Activated CD4-positive, alpha-beta T cell treated with anti-CD3 and anti-CD28 coated beads, Interleukin-2, amount 10 ng/mL, durations not matched to agents 7 days and 5 days (primary cell): Measurements from ENCODE around the gene TBC1D19. TPM values are rescaled to one million over a fixed set of nuclear protein-coding genes. Genes with fewer than 3 reads are reported as not detected.

Source experiments
- CTCF ChIA-PET: fragments of 350-600 bp; sonication (Branson Sonifier 250); formaldehyde crosslinking; loops from one replicate; lab custom pipeline; 2021; ENCODE audit warnings: antibody characterized with exemption; lab: Charles Lee
- POLR2A ChIA-PET: fragments of 350-600 bp; sonication (Branson Sonifier 250); formaldehyde crosslinking; loops from one replicate; lab custom pipeline; 2021; ENCODE audit warnings: antibody characterized with exemption; lab: Charles Lee
- DNase-seq: peaks from one replicate; pipeline ENCODE4 v3.0.0-alpha.2; 2020
- H3K27ac Mint-ChIP-seq: one replicate; pipeline ENCODE4 v1.8.0; 2021; ENCODE audit warnings: mild to moderate bottlenecking, moderate library complexity, mixed read lengths
- H3K27me3 Mint-ChIP-seq: one replicate; pipeline ENCODE4 v1.8.0; 2021; ENCODE audit warnings: mixed read lengths
- H3K36me3 Mint-ChIP-seq: one replicate; pipeline ENCODE4 v1.8.0; 2021; ENCODE audit warnings: low read depth, mixed read lengths
- H3K4me1 Mint-ChIP-seq: one replicate; pipeline ENCODE4 v1.8.0; 2021; ENCODE audit warnings: mixed read lengths
- H3K4me3 Mint-ChIP-seq: one replicate; pipeline ENCODE4 v1.8.0; 2021; ENCODE audit warnings: mild to moderate bottlenecking, moderate library complexity, mixed read lengths
- H3K9me3 Mint-ChIP-seq: one replicate; pipeline ENCODE4 v1.8.0; 2021; ENCODE audit warnings: mixed read lengths
- total RNA-seq, 2 experiments: library from RNA; stranded (reverse); gene quantifications; one replicate each; pipeline ENCODE4 v1.2.3, GENCODE V29; 2021

The TBC1D19 gene
- total RNA-seq, 2 experiments from 2014 or later: 4.4 to 5.2 TPM

GRCh38 chr4:26753617-26754016 lies 169.7 kb downstream of the TBC1D19 start:
- Mint-ChIP-seq H3K9me3 (no peaks in the 10 kb centered on the region), H3K36me3 (peaks cover 3% of the 10 kb centered on the region), H3K27me3 (no peaks in the 10 kb centered on the region), H3K27ac (no peak overlapping the region), H3K4me3 (no peak overlapping the region), H3K4me1 (peaks cover 2% of the 10 kb centered on the region)
- no peak for DNase-seq
- POLR2A ChIA-PET: no interaction called here
- CTCF ChIA-PET: no interaction called here

GRCh38 chr4:26757751-26758150 lies 173.9 kb downstream of the TBC1D19 start:
- no peaks in the 10 kb centered on the region for H3K9me3 Mint-ChIP-seq
- ChIA-PET CTCF (no interaction called here), POLR2A (interaction anchor here (0.6 kb wide), 1 partner anchor 28 kb away, joined by 5 read pairs; no protein-coding TSS in a partner anchor)
- H3K4me1 Mint-ChIP-seq: peaks cover 4% of the 10 kb centered on the region
- H3K4me3 Mint-ChIP-seq: no peak overlapping the region
- DNase-seq: no peak
- no peak overlapping the region for H3K27ac Mint-ChIP-seq
- no peaks in the 10 kb centered on the region for H3K36me3 Mint-ChIP-seq
- no peaks in the 10 kb centered on the region for H3K27me3 Mint-ChIP-seq

GRCh38 chr4:26758899-26759298 lies 175.0 kb downstream of the TBC1D19 start:
- Mint-ChIP-seq H3K9me3 (no peaks in the 10 kb centered on the region), H3K27me3 (no peaks in the 10 kb centered on the region), H3K36me3 (no peaks in the 10 kb centered on the region), H3K4me1 (peaks cover 4% of the 10 kb centered on the region), H3K4me3 (no peak overlapping the region), H3K27ac (no peak overlapping the region)
- DNase-seq: no peak
- CTCF ChIA-PET: interaction anchor here (1.1 kb wide), 1 partner anchor 12 kb away, joined by 4 read pairs; no protein-coding TSS in a partner anchor
- POLR2A ChIA-PET: no interaction called here

- Mint-ChIP-seq H3K36me3 (peaks cover 3% of the 10 kb centered on the region), H3K27ac (no peak overlapping the region)
- POLR2A ChIA-PET: no interaction called here
Observed at GRCh38 chr4:26762650-26763049, 178.8 kb downstream of the TBC1D19 start.

GRCh38 chr4:26763063-26763462 lies 179.2 kb downstream of the TBC1D19 start:
- Mint-ChIP-seq H3K27me3 (no peaks in the 10 kb centered on the region), H3K4me1 (peaks cover 4% of the 10 kb centered on the region), H3K4me3 (no peak overlapping the region), H3K27ac (no peak overlapping the region), H3K9me3 (no peaks in the 10 kb centered on the region), H3K36me3 (peaks cover 3% of the 10 kb centered on the region)
- CTCF ChIA-PET: interaction anchor here (0.6 kb wide), 1 partner anchor 1266 kb away, joined by 5 read pairs; no protein-coding TSS in a partner anchor
- no peak for DNase-seq
- POLR2A ChIA-PET: no interaction called here

More at GRCh38 chr4:26762650-26763049, 178.8 kb downstream of the TBC1D19 start:
- no peaks in the 10 kb centered on the region for H3K27me3 Mint-ChIP-seq
- no peaks in the 10 kb centered on the region for H3K9me3 Mint-ChIP-seq
- H3K4me3 Mint-ChIP-seq: no peak overlapping the region
- H3K4me1 Mint-ChIP-seq: peaks cover 4% of the 10 kb centered on the region
- DNase-seq: no peak
- CTCF ChIA-PET: no interaction called here

- Mint-ChIP-seq H3K27me3 (no peaks in the 10 kb centered on the region), H3K36me3 (peaks cover 3% of the 10 kb centered on the region), H3K4me1 (peaks cover 4% of the 10 kb centered on the region), H3K4me3 (no peak overlapping the region), H3K27ac (no peak overlapping the region), H3K9me3 (no peaks in the 10 kb centered on the region)
- ChIA-PET CTCF (interaction anchor here (0.6 kb wide), 1 partner anchor 1266 kb away, joined by 5 read pairs; no protein-coding TSS in a partner anchor), POLR2A (no interaction called here)
- DNase-seq: no peak
Observed at GRCh38 chr4:26763648-26764047, 179.8 kb downstream of the TBC1D19 start.

- CTCF ChIA-PET: no interaction called here
- H3K27ac Mint-ChIP-seq: no peak overlapping the region
- H3K27me3 Mint-ChIP-seq: no peaks in the 10 kb centered on the region
- POLR2A ChIA-PET: no interaction called here
- H3K9me3 Mint-ChIP-seq: no peaks in the 10 kb centered on the region
- peaks cover 3% of the 10 kb centered on the region for H3K36me3 Mint-ChIP-seq
- H3K4me3 Mint-ChIP-seq: no peak overlapping the region
- H3K4me1 Mint-ChIP-seq: peaks cover 4% of the 10 kb centered on the region
- DNase-seq: no peak
Observed at GRCh38 chr4:26764231-26764630, 180.3 kb downstream of the TBC1D19 start.

- H3K4me1 Mint-ChIP-seq: peaks cover 4% of the 10 kb centered on the region
- no peak overlapping the region for H3K4me3 Mint-ChIP-seq
- no peak overlapping the region for H3K27ac Mint-ChIP-seq
- ChIA-PET POLR2A (no interaction called here), CTCF (no interaction called here)
- H3K27me3 Mint-ChIP-seq: no peaks in the 10 kb centered on the region
- no peaks in the 10 kb centered on the region for H3K9me3 Mint-ChIP-seq
- no peak for DNase-seq
- peaks cover 5% of the 10 kb centered on the region for H3K36me3 Mint-ChIP-seq
Observed at GRCh38 chr4:26765515-26765914, 181.6 kb downstream of the TBC1D19 start.

GRCh38 chr4:26766141-26766540 lies 182.3 kb downstream of the TBC1D19 start:
- CTCF ChIA-PET: no interaction called here
- no peak overlapping the region for H3K27ac Mint-ChIP-seq
- H3K9me3 Mint-ChIP-seq: no peaks in the 10 kb centered on the region
- POLR2A ChIA-PET: no interaction called here
- H3K36me3 Mint-ChIP-seq: peaks cover 5% of the 10 kb centered on the region
- no peaks in the 10 kb centered on the region for H3K27me3 Mint-ChIP-seq
- peaks cover 4% of the 10 kb centered on the region for H3K4me1 Mint-ChIP-seq
- no peak for DNase-seq
- H3K4me3 Mint-ChIP-seq: no peak overlapping the region

GRCh38 chr4:26772096-26772873 lies 188.4 kb downstream of the TBC1D19 start:
- Mint-ChIP-seq H3K4me3 (no peak overlapping the region), H3K9me3 (no peaks in the 10 kb centered on the region), H3K36me3 (peaks cover 4% of the 10 kb centered on the region), H3K4me1 (no peaks in the 10 kb centered on the region), H3K27ac (no peak overlapping the region), H3K27me3 (no peaks in the 10 kb centered on the region)
- no peak for DNase-seq
- ChIA-PET CTCF (no interaction called here), POLR2A (no interaction called here)

GRCh38 chr4:26779224-26779623 lies 195.3 kb downstream of the TBC1D19 start:
- ChIA-PET POLR2A (no interaction called here), CTCF (no interaction called here)
- Mint-ChIP-seq H3K4me3 (no peak overlapping the region), H3K36me3 (no peaks in the 10 kb centered on the region), H3K4me1 (peaks cover 2% of the 10 kb centered on the region), H3K27me3 (no peaks in the 10 kb centered on the region), H3K9me3 (no peaks in the 10 kb centered on the region), H3K27ac (no peak overlapping the region)
- no peak for DNase-seq

GRCh38 chr4:26779674-26780073 lies 195.8 kb downstream of the TBC1D19 start:
- no peak for DNase-seq
- ChIA-PET POLR2A (no interaction called here), CTCF (interaction anchor here (0.7 kb wide), 1 partner anchor 899 kb away, joined by 3 read pairs; no protein-coding TSS in a partner anchor)
- peaks cover 2% of the 10 kb centered on the region for H3K4me1 Mint-ChIP-seq
- H3K27me3 Mint-ChIP-seq: no peaks in the 10 kb centered on the region
- no peak overlapping the region for H3K27ac Mint-ChIP-seq
- H3K36me3 Mint-ChIP-seq: no peaks in the 10 kb centered on the region
- H3K9me3 Mint-ChIP-seq: no peaks in the 10 kb centered on the region
- H3K4me3 Mint-ChIP-seq: no peak overlapping the region

GRCh38 chr4:26780539-26780938 lies 196.7 kb downstream of the TBC1D19 start:
- Mint-ChIP-seq H3K27ac (no peak overlapping the region), H3K4me3 (no peak overlapping the region)

More at GRCh38 chr4:26780539-26780938, 196.7 kb downstream of the TBC1D19 start:
- peaks cover 2% of the 10 kb centered on the region for H3K4me1 Mint-ChIP-seq
- no peak for DNase-seq
- no peaks in the 10 kb centered on the region for H3K36me3 Mint-ChIP-seq
- no peaks in the 10 kb centered on the region for H3K9me3 Mint-ChIP-seq
- CTCF ChIA-PET: no interaction called here
- H3K27me3 Mint-ChIP-seq: no peaks in the 10 kb centered on the region
- POLR2A ChIA-PET: no interaction called here
